HG02973 (cell line): ENCODE measurements around the gene UBE2L5.

Experiments used
- ATAC-seq: cut with Tn5 transposase; IDR thresholded peaks from one replicate; pipeline ENCODE4 v1.9.1; 2021; ENCODE audit warnings: moderate library complexity; ENCODE audit not compliant: unreplicated experiment

Gene UBE2L5

DNA sequence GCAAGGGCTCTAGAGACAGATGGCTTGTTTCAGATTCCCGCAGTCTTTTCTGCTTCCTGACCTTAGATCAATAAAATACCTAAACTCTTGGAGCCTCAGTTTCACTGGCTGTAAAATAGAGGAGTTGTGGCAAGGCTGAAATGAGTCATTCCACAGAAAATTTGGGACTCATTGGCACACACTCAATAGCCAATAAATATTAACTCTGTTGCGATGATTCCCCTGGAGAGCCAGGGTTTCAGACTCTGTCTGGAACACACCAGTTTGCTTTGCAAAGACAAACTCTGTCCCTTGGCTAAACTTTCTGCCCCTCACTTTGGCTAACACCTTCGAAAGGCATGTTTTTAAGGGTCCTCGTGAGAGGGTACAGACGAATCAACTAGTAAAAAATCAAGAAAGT is 18.1 kb upstream of the UBE2L5 start:
- ATAC-seq, result no peak

DNA sequence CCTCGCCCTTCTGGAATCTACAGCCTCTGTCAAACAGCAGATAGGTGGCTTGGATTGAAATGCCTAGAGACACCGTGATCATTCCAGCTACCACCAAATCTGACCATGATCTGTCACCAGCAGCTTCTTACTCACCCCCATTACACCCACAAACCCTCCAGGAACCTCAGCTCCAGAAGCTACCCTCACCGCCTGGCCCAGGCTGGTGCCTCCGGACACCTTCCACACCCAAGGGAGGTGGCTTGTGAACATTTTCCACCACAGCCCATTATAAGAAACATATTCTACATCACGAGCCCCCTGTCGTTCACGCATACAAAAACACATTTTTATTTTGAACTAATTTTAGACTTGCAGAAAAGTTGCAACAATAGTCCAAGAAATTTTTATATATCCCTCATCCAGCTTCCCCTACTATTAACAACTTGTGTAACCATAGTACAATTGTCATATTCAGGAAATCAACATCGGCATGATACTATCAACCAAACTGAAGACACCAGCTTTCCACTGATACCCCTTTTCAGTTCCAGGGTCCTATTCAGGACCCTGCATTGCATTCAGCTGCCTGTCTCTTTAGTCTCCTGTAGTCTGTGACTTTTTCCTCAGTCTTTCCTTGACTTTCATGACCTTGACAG is 15.4 kb upstream of the UBE2L5 start:
- no peak for ATAC-seq

DNA sequence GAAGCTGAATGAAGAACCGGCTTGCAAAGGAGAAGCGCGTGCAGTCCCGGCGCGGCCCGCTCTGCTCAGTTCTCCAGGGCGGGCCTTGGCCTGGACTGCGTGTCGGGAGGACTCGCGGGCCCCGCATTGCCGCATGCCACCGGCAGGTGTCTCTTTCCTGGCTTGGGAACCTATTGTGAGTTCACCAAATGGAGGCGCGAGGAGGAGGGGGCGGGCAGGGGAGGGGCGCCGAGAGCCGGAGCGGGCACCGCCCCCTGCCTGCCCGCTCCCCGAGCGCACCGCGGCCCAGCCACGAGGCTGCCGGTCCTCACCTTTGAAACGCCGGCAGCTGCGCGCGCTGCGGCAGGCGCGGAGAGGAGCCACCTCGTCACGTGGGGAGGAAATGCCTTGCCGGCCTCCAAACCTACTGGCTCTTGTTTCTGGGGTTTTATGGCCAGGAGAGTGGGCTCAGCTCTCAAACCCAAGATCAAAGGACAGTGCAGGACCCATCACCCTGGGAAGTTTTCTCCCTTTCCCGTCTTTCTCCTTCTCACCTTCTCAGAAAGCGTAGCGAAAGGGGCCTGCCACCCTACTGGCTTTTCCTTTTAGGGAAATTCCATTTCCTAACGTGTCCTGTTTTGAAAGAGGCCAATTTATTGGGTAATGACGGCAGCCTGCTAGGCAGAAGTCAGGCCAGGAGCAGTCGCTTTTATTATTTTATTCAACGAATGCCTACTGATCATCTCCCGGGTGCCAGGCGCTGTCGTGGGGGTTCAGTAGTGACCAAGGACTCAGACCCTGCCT is 13.8 kb upstream of the UBE2L5 start:
- ATAC-seq, result peak; percentile 92

DNA sequence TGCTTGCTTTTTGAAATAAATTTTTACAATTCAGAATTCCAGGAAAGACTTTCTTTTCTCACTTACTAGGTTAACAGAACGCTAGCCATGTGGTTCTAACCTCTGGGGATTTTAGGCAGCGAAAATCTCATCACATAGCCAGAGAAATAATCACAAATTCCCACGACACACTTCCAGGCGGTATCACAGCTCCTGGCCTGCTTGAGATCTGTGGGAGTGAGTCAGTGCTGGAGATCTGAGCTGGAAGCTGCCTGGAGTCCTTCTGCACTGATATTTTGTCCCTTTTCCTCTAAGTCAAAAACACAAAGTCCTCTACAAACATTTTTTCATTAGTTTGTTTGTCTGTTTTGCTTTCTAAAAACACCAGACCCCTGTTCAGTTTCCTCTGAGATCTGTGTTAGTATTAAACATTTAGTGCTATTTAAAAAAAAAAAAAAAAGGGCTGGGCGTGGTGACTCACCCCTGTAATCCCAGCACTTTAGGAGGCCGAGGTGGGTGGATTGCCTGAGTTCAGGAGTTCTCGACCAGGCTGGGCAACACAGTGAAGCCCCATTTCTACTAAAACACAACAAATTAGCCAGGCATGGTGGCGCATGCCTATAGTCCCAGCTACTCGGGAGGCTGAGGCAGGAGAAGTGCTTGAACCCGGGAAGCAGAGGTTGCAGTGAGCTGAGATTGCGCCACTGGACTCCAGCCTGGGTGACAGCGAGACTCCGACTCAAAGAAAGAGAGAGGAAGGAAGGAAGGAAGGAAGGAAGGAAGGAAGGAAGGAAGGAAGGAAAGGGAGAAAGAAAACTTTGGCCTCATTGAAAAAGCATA is 12.2 kb upstream of the UBE2L5 start:
- ATAC-seq, result no peak

DNA sequence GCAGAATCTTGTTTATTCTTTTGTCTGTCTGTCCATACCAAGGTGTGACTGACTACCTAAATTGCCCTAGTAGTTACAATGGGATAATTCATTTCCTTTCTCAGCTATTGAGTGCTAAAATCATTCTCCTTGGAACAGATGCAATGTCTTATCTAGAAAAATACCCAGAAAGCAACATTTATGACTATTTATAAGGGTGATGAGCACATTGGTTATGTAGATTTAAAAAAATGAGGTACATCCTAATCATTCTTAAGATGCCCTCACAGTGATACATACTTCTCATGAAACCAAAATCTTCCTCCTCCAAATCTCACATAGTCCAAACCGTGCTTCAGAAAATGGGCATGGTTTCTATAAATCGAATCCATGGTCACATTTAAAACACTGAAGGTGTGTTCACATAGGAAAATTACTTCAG is 11.6 kb upstream of the UBE2L5 start:
- no peak for ATAC-seq

DNA sequence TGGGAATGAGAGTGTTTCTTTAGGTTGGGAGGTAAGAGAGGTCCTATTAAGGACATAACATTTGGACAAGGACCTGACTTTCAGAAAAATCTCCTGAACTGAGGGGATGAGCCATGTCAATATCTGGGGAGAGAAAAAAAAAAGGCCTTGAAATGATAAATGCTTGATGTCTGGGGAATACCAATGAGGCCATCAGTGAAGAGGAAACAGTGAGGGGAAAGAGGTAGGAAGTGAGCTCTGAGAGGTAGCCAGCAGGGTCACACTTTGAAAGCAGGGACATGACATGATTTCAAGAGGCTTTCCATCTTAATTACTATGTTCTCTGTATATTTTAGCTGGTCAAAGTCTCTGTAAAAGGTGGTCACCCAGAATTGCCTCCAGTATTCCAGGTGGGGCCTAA is 9.9 kb upstream of the UBE2L5 start:
- ATAC-seq, result no peak

DNA sequence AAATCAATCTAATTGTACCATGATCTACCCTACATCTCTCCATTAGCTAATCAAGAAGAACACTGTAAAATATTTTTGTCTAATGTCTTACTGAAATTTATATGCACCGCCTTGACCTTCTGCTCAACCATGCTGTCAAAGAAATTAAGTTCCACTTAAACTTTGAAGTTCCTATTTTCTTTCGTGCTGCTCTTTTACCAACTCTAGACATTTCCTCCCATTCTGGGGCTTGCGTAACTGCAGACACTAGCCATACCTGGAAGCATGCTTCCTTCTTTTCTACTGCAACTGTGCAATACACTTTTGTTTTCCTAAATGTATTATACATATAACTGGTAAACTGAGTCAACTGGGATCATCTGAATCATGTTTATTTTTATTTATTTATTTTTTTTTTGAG is 8.5 kb upstream of the UBE2L5 start:
- no peak for ATAC-seq

DNA sequence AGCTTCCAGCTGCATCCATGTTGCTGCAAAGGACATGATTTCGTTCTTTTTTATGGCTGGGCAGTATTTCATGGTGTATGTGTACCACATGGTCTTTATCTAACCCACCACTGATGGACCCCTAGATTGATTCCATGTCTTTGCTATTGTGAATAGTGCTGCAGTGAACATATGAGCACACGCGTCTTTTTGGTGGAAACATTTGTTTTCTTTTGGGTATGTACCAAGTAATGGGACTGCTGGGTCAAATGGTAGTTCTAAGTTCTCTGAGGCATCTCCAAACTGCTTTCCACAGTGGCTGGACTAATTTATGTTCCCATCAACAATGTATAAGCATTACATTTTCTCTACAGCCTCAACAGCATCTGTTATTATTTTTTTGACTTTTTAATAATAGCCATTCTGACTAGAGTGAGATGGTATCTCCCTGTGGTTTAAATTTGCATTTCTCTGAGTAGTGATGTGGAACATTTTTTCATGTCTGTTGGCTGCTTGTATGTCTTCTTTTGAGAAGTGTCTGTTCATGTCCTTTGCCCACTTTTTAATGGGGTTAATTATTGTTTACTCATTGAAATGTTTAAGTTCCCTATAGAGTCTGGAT is 6.8 kb upstream of the UBE2L5 start:
- ATAC-seq, result no peak

DNA sequence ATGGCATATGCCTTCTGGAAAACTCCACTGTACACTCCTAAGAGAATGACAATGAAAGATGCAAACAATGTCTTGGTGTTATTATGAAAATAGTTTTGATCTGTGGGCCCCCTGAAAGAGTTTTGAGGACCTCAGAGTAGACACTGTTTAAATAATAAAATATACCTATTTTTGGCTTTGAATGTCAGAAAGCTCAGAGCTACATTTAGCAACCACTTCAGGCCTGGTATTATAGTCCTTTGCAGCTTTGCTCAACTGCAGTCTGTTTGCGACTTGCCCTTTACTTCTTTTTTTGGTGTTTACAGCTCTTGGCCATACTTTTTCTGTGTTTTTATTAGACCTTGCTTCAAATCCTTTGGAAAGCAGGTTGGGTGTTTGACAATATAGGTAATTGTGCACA is 5.8 kb upstream of the UBE2L5 start:
- no peak for ATAC-seq

DNA sequence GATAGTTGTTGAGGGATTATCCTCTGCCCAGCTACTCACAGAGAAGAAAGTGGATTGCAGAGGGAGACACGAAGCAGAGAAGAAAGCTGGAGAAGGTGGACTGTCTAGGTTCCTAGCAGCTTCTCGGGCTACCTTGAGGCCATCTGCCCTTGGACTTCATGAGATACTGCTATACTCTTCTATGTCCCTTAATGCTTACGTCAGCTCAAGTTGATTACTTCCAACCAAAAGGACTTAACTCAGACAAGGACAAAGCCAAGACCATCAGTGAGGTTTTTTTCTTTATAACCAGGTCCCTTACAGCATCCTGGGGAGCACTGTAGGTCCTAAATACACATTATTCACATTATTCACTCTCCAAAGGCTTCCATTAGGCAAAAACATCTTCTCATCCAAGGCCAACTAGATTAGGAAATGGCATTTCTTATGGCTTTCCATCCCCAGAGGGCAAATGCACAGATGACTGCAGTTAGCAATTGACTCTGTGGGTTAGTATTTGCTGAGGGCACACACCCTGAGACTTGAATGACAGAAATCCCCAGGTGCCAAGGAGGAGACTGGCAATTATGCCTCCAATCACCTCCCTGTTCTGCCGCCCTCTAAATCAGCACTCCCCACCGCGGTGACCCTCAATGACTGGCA is 4.1 kb upstream of the UBE2L5 start:
- no peak for ATAC-seq

DNA sequence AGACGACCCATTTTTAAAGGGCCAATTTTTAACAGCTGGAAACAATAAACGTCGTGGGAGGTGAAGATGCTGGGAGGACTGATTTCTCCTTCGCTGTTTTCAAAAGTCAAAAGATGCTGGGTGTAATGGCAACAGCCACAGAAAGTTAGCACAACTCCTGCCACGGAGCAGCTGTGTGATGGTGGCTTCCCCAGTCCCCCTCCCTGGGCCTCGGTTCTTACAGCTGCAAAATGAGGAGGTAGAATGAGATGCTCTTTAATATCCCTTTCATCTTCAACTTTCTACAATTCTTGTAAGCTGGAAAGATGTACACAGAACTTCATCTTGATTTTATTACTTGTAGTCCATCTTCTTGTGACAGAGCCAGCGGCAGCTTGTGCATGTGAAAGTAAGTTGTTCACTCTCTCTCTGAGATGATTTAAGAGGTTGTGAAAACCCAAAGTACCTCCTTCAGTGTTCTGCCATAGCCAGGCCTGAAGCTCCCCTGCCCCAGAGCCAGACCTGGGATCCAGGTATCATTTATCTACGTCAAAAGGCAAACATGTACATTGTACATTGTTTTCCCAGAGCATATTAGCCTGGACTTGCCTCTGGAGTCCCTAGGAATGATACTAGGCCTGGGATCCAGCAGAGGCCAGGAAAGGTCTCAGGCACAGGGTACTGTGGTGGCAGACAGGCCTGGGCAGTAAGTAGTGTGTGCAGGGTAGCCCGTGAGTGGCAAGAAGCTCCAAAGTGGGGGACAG is 3.4 kb upstream of the UBE2L5 start:
- no peak for ATAC-seq

DNA sequence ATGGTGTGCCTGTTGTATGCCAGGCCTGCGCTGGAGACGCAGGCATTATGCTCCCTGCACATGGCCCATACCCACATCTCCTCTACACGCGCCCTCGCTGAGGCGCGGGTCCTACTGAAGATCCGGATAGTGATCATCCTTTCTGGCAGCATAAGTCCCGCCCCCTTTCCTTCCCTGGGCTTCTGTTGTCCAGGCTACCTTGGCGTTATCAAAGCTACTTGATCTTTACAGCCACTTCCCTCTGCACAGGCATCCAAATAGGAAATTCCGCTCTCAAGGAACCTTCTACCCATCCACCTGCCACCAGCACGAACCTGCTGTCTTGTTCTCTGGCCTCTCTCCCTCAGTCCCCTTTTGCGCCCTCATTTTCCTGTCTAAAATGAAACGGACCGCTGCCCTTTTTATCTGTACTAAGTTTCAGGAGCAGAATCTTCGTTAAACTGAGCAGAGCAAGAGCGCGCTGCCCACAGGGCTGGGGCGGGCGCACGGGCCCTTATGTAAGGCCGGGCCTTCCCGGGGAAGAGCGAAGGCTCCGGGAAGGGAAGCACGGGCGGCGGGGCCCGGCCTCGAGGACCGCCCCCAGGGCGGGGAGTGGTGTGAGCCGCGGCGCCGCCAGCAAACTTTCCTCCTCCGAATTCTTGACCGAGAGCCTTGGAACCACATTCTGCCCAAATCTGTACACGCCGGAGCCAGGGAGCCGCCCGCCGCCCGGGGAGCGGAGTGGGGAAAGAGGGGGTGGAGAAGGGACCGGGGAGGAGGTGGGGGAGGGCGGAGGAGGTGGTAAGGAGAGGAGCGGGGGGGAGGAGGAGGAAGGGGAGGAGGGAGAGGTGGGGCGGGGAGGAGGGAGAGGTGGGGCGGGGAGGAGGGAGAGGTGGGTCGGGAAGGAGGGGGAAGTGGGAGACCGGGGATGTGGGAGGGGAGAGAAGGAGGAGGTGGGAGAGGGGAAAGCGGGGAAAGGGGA is 920 bp upstream of the UBE2L5 start:
- peak; percentile 30 for ATAC-seq

DNA sequence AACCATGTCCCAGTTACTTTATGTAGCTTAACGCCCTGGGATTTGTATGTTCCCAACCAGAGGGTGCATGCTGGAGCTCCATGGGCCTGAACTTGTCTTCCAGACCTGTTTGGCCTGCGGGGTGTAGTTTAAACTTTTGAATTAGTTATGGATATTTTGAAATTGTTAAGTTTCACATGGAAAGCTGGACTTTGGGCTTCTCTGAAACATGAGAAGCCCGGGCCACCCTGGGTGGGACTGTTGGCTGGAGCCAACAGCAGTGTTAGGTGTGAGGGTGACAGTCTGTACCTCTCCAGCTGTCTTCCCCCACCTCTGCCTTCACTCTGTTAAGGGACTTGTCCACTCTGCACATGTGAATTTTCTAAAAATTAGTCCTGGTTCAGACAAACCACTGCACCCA is 1.6 kb downstream of the UBE2L5 start:
- ATAC-seq, result no peak

DNA sequence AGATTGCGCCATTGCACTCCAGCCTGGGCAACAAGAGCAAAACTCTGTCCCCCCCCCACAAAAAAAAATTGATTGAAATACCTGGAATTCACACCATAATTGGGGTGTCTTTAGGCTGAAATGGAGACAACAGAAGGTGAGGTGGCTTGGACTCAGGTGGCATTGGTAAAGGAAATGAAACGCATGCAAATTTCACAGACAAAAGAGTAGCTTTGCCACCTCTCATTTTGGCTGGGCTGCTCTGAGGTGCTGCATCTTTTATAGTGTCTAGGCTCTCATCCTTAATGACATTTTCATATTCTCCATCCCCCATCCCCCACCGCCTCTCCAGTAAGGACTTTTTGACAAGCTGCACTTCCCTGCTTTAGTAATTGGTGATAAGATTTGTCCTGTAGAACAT is 6.9 kb downstream of the UBE2L5 start:
- no peak for ATAC-seq

DNA sequence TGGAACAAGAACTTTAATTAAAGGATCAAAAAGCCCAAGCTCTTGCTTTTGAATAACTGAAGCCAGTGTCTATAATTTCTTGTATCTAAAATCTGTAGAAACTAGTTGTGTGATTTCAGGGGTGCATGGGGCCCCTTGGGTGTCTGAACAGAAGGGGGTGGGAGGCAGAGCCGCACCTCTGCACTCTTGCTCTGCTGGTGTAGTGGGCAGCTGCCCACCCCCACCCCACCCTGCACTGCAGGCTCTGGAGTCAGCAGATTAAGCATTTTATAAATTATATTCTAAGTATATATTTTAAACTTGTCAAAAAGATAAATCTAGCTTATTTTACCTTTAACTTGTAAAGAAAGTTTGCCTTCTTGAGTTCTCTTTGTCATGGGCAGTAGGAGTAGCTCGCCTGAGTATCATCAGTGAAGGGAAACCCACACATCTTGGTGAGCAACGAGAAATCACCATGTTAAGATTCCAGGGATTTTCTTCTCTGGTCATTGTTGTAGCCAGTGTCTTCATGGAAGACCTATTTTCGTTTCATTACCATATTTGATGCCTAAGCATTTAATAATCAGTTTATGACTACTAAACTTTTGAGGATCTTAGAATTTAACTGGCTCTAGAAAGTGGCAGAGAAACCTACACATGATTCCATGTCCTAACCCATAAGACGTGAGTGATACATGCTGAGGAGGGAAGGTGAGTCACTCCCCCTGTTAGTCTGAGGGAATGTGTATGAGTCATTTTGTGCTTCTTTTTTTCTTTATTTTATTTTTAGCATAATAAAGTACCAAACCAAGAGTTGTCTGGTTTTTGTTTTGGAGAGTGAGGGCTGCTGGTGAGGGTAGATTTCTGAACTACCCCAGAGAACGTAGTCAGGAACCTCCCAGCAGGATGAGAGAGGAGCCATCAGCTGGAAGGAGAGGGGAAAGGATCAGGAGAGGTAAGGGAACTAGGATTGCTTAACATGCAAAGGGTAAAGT is 7.7 kb downstream of the UBE2L5 start:
- ATAC-seq, result peak; percentile 68

DNA sequence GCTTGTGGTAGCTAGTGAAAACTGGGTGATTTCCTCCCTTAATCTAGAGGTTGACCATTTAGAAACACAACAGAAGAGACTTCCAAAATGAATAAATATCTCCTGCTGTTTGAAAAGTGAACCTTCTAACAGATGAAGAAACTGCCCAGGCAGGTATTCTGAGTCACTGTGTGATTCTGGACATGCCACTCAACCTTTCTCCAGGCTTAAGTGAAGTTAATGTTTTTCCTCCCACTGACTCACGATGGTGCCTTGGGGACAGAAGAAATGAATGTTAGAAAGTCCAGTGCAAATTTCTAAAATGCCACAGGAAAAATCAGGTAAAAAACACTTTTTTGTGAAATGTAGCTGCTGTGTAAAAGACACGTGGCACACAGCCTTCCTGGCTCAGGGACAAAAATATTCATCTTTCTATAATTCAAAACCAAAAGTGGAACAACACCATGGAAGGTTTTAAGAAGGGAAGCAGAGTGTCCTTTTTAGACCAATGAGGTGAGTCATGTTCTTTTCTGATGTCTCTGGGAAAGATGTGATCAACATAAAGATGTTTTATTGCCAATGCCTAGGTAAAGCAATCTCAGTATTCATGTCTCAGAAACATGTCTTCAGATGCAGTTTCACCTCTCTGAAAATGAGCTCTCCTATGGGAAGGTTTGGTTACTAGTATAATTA is 9.1 kb downstream of the UBE2L5 start:
- no peak for ATAC-seq

DNA sequence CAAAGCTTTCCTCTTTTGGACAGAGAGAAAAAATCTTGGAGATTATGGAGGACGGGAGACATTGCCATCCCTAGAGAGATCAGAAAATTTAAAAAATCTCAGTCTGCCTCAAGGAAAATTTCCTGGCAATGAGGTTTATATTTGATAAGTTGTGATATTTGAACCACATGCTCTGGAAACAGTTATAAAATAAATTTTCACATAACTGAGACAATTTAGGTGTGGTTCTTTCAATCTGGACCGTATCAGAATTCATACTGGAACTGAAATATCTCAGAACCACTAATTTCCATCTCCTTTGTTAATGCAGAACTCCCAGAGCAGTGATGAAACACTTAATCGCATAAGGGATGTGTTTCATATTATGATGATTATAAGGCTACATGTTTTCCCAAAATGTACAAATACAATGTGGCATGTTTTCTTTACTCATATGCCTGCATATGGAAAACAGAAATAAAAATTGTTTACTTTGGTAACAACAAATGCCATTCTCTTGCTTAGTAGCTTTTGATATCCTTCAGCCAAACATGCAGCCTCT is 13.7 kb downstream of the UBE2L5 start:
- no peak for ATAC-seq
